Effector CD8-positive, alpha-beta T cell (primary cell): ENCODE results near the gene TST.

Experiments used
- DNase-seq: peaks from one replicate; lab custom pipeline; 2025; lab: John Stamatoyannopoulos, UW

TST gene

GRCh38 chr22:37032134-37032534 lies 12.9 kb upstream of the TST start:
- DNase-seq: no peak

GRCh38 chr22:37030560-37031281 lies 11.5 kb upstream of the TST start:
- no peak for DNase-seq

GRCh38 chr22:37028692-37029674 lies 9.7 kb upstream of the TST start:
- no peak for DNase-seq

- DNase-seq: no peak
Observed at GRCh38 chr22:37027556-37027955, 8.3 kb upstream of the TST start.

GRCh38 chr22:37026325-37026724 lies 7.1 kb upstream of the TST start:
- no peak for DNase-seq

GRCh38 chr22:37025500-37026070 lies 6.3 kb upstream of the TST start:
- no peak for DNase-seq

- DNase-seq: no peak
Observed at GRCh38 chr22:37024339-37025157, 5.3 kb upstream of the TST start.

GRCh38 chr22:37023743-37024338 lies 4.6 kb upstream of the TST start:
- no peak for DNase-seq

- no peak for DNase-seq
Observed at GRCh38 chr22:37022483-37023337, 3.5 kb upstream of the TST start.

GRCh38 chr22:37021710-37022482 lies 2.6 kb upstream of the TST start:
- peak; percentile 31 for DNase-seq

- no peak for DNase-seq
Observed at GRCh38 chr22:37021041-37021440, 1.8 kb upstream of the TST start.

- no peak for DNase-seq
Observed at GRCh38 chr22:37020192-37020479, 889 bp upstream of the TST start.

- DNase-seq: no peak
Observed at GRCh38 chr22:37018815-37019308, 385 bp downstream of the TST start.

GRCh38 chr22:37018086-37018814 lies 997 bp downstream of the TST start:
- no peak for DNase-seq

- DNase-seq: no peak
Observed at GRCh38 chr22:37017356-37017755, 1.9 kb downstream of the TST start.

GRCh38 chr22:37016134-37016910 lies 2.9 kb downstream of the TST start:
- DNase-seq: no peak

GRCh38 chr22:37015587-37015878 lies 3.7 kb downstream of the TST start:
- no peak for DNase-seq

GRCh38 chr22:37014835-37015586 lies 4.2 kb downstream of the TST start:
- DNase-seq: no peak
